Gastrocnemius medialis (tissue), 4 donors: ENCODE data around the gene SMIM45.

Experiments
- POLR2A ChIP-seq, 2 donors: fragments of 450-650 bp; IDR thresholded peaks; one replicate each; pipeline ENCODE4 v1.6.1; 2017; ENCODE audit warnings: antibody characterized with exemption in 2 of 2, mild to moderate bottlenecking in 2 of 2, moderate library complexity in 2 of 2
- TF ChIP-seq, protein P1 (sequence below), 5 experiments: fragments of 450-650 bp in 3 of 5; fragments of 200-600 bp in 2 of 5; sonication (generic) in 2 of 5; IDR thresholded peaks in 4 of 5; conservative IDR thresholded peaks in 1 of 5; 1 replicate in 4 of 5; 2 replicates in 1 of 5; pipeline ENCODE4 v1.5.1; 2016 to 2019; ENCODE audit warnings: antibody characterized with exemption in 5 of 5, mild to moderate bottlenecking in 3 of 5, moderate library complexity in 3 of 5

DNA sequence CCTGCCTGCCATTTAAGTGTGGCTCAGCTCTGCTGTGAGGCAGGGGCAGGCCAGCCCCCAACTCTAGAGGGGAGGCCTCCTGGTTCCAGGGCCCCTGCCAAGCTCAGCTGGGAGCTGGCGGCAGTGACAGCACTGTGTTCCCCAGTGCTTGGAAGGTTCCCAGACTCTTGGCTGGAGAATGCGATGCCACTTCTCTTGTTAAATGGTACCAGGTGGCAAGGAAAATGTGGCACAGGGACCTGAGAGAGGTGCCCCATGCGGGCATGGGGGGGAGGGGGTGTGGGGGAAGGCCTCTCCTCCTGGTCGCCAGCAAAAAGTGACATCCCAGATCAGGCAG, 17.0 kb upstream of the SMIM45 start:
- TF ChIP-seq, protein P1, sequence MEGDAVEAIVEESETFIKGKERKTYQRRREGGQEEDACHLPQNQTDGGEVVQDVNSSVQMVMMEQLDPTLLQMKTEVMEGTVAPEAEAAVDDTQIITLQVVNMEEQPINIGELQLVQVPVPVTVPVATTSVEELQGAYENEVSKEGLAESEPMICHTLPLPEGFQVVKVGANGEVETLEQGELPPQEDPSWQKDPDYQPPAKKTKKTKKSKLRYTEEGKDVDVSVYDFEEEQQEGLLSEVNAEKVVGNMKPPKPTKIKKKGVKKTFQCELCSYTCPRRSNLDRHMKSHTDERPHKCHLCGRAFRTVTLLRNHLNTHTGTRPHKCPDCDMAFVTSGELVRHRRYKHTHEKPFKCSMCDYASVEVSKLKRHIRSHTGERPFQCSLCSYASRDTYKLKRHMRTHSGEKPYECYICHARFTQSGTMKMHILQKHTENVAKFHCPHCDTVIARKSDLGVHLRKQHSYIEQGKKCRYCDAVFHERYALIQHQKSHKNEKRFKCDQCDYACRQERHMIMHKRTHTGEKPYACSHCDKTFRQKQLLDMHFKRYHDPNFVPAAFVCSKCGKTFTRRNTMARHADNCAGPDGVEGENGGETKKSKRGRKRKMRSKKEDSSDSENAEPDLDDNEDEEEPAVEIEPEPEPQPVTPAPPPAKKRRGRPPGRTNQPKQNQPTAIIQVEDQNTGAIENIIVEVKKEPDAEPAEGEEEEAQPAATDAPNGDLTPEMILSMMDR (IDR thresholded peaks at IDR 0.05 in 4 of 5, conservative IDR thresholded peaks at IDR 0.05 in 1 of 5): no peak
- no peak for TF ChIP-seq POLR2A (IDR thresholded peaks at IDR 0.05)
